ENCODE measurements around the gene KIRREL3.

GRCh38 chr11:126732981-126733380, 267.6 kb downstream of the KIRREL3 start:
- no peak for TF ChIP-seq CTCF (optimal IDR thresholded peaks at IDR 0.05 in 1 of 3, IDR thresholded peaks at IDR 0.05 in 1 of 3, conservative IDR thresholded peaks at IDR 0.05 in 1 of 3; ENCODE audit: extremely low read depth in 1 of 3, insufficient read depth in 2 of 3, low read length in 3 of 3)
- no peak for TF ChIP-seq EZH2 (IDR thresholded peaks at IDR 0.05; ENCODE audit: low read length)
